GM19240 (cell line): Measurements from ENCODE around the gene ELMO1.

Source experiments
- DNase-seq: peaks from one replicate; pipeline ENCODE4 v3.0.0; 2011; ENCODE audit warnings: low spot score; ENCODE audit not compliant: insufficient read length

The ELMO1 gene

DNA sequence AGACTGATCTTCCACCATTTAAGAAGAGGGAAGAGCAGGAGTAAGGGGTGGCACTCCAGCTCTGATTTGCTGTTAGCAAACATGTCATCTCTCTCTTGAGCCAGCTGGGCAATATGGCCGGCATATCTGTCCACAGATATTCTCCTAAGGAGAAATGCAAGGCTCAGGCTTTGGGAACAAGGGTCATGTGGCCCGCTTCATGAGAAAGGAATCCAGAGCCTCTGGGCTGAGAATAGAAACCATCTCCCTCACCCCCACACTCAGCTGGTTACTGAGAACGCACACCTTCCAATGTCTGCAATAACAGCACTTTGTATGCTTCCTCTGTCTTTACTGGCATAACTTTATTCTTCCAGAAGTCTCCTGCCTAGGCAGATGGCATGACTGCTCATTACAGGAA is 171.2 kb downstream of the ELMO1 start:
- DNase-seq = no peak

DNA sequence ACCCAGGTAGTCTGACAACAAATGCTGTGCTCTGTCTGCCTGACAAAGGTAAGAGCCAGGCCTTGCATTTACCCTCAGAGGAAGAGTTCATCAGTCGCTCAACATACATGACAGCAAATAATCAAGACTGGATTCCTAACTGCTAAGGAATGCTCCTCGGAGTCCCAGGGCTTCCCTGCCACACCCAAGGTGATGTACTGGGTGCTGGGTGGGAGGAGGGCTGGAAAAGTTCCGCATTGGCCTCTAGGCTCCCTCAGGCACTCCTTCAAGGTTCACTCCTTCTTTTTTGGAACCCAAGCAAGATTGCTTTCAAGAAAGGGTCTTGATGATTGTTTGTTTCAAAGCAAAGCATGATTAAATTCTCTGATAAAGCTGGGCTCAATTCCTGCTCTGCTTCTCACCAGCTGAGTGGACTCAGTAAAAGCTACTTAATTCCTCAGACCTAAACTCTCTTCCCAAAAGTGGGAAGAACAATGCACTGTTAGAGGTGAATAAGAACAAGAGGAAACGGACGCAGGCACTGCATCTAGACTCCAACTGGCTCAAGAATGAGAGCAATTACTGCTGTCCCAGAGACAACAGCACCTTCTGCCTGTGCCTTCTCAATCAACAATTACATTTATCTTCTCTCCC is 173.5 kb downstream of the ELMO1 start:
- DNase-seq = no peak

DNA sequence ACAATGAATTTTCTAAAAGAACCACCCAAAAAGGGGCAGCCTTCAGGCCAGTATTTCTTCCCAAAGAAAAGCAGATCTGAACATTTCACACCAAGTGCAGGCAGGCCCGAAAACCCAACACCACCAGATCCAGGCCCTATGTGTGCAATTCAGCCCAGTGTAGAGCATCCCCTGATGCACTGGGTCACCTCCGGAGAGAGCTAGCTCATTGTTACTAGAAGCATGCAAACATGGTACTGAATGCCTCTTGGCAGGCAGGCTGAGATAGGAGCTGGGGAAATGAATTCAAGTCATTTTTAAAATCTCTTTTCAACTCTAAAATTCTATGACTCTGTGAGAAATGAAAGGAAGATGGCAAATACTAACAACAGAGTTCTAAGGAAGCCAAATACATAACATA is 174.8 kb downstream of the ELMO1 start:
- DNase-seq = no peak

DNA sequence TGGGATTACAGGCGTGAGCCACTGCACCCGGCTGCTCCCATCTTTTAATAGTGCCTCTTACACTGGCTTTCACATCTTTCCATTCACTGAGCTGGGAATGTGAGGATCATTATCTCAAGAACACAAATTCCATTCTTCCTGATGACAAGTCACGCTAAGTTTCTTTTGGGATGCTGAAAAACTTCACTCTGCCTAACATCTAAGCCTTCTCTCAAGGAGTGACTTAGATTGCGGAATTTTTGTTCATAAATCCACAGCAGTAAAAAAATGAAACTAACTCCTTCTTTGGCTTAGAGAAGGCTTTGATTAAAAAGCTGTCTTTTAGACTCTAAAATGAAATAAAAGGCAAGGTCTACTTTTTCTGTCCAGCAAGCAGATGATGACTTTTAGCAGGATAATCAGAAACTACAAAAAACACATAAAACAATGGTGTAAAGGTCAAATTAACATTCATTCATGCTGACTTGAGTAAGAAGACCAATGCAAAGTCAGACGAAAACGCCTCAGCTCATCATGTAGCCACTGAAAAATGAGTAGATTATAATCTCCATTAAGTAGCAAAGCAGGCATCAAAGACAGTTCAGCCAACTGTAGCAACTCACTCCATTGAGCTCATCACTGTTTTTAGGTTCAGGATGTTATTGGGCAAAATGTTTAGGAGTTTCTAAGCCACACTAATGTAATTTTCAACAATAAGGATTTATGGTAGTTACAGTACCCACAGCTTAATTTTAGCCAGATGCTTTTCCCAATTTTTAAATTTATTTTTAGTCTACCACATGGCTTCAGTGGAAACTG is 178.8 kb downstream of the ELMO1 start:
- no peak for DNase-seq

DNA sequence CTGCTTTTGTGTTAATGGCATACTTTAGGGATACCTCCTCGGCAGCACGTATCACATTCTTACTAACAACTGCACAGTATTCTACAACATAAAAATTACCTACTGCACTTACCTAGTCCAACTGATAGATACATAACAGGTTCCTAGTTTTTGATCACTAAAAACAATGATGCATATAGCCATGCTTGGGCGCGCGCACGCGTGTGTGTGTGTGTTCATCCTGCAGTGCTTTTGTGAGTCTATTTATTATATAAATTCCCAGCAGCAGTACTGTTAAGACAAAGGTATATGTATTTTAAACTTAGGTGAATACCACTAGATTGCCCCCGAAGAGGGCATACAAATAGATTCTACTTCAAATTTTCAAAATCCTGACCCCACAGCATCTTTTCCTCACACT is 181.4 kb downstream of the ELMO1 start:
- no peak for DNase-seq

DNA sequence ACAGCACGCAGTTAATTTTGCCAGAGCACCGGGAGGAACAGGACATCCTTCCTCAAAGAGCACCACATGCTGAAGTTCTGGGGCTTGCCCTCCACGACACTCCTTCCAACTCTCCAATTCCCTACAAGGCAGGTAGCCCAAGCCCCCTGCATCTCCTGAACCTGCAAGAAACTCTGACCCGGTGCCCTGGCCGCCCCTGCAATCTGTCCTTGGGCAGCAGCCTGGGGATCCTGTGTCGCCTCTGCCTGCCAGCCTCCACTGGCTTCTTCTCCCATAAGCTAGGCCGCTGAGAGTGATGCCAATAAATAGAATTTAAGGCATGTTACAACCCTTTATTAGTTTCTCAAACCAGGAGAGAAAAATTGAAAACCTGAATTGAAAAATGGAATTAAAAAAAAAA is 182.8 kb downstream of the ELMO1 start:
- no peak for DNase-seq

DNA sequence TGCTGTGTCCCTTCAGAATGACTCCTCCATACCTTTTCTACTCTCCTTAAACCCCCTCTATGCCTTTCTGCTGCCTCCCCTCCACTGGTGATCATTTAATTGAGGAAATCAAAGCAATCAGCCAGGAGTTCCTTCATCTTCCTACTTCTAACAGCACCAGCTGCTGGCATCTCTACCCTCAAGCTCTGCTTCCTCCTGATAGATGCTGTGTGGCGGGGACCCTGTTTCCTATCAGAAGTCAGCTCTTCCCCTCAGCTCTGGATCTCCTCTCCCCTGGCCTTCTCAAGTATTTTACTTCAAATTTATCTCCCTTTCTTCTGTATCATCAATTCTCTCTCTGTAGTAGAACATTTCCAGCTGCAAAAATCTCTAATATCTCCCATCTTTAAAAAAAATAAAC is 183.7 kb downstream of the ELMO1 start:
- DNase-seq = no peak

DNA sequence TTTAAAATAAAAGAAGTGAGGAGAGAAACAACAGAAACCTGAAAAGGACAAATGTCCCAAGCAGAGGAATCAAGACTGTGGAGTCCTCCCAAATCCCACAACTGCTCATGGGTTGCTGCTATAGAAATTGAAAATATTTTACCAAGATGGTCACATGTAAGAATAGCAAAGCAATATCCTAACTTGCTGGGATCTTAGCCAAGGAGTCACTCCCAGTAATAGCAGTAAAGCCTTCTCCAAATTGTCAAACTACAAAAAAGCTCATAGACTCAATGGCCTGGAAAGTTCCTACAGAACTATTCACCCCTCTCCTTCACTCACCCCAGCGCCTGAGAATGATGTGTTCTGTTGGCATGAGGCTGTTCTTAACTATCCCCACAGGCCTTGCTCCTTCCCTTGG is 186.5 kb downstream of the ELMO1 start:
- DNase-seq = no peak

DNA sequence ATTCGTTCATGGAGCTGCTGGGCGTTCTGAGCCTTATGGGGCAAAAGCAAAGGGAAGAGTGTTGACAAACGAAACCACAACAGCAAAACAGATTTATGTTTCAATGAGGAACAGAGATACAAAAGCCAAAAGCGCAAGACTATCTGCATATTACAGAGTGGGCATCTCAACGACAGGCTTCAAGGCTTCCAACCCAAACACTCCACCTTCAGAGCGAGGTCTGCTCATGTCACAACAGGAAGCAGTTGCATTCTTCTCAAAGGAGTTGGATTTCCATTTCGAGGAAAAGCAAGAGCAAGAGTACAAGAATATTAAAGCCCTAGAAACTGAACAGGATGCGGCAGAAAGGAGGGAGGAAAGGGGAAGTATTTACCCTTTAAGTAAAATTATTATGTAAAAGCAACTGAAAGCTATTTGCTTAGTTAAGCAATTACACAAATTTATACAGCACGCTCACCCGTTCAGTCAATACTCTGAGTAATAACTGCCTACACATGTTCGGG is 189.3 kb downstream of the ELMO1 start:
- no peak for DNase-seq

DNA sequence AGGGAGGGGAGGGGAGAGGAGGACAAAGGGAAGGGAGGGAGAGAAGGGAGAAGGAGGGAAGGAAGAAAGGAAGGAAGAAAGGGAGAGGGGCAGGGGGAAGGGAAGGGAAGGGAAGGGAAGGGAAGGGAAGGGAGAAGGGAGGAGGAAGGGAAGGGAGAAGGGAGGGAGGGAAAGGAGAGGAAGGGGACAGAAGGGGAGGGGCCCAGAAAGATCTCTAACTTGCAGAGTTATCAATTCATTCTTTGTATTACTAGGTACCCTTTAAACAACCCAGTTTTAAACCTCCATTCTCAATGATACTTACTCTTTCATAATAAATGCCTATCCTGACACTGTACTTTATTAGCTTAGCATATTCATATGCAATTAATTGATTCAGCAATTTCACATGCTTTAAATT is 192.0 kb downstream of the ELMO1 start:
- no peak for DNase-seq

DNA sequence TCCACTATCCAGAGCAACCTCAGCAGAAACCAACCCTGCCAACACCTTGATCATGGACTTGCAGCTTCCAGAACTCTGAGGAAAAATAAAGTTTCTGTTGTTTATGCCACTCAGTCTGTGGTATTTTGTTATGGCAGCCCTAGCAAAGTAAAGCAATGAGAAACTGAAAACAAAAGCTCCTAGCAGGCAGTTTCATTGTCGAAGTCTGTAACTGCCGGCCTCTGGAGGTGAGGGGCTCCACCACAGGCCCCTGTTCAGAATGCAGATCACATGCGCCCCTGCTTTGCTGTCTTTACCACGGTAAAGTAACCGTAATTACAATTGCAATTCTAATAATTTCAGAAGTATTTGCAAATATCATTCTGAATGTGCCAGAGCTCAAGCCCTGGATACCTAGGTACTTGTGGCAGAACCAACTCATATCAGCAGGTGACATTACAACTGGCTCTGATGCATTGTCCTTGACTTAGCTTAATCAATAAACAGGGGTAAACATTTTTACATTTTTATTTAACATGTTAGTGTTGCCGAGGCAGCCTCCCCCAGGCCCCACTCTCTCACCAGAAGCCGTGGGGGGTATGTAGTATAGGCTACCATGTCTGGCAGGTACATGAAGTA is 193.2 kb downstream of the ELMO1 start:
- DNase-seq = no peak

DNA sequence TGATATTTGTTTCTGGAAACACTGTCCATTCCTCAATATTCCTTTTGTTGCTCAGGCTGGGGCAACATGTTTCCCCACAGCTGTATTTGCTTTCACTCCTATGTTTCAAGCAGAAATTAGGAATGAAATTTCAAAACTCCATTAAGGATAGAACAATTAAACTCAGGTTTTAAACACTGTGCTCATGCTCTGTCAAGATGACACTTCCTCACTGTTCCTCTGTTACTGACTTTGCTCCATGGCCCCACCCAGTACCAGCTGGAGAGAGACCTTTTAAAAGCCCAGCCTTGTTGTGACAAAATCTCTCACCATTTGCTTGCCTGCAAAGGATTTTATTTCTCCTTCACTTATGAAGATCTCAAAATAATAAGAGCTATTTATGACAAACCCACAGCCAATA is 197.4 kb downstream of the ELMO1 start:
- DNase-seq = no peak

DNA sequence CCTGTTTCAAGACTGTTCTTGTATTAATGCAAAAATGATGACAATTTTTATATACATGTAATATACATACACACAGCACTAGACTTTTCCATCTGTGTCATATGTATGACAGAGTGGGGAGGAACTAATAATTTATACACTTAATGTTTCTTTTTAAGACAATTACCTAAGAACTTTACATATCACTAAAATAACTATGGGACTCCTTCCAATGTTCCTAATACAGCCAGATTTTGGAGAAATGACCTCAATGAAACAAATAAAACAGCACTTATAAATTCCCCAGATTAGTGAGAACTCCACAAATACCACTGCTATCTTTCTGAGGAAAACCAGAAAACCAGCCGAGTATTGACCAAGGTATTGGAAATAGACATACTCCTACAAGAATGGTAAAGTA is 199.4 kb downstream of the ELMO1 start:
- DNase-seq = no peak

DNA sequence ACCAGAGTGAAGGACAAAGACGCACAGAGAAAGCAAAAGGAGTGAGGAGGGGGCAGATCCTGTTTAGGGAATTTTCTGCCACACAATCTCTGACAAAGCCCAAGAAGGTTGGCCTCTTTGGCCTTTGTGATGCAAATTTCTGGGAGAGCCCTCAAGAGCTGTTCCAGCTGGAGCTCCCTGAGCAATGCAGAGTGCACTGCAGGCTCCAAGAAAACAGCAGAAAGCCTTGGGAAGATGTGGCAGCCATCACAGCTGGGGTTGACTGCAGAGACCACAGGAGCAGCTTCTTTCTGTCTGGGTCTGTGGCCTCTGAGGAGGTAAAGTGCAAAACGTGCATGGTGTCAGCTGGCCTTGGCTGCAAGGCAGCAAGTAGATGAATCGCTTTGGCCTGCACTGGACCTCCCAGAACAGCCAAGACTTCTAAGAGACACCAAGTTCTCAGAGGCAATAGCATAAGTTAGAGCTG is 200.2 kb downstream of the ELMO1 start:
- no peak for DNase-seq

DNA sequence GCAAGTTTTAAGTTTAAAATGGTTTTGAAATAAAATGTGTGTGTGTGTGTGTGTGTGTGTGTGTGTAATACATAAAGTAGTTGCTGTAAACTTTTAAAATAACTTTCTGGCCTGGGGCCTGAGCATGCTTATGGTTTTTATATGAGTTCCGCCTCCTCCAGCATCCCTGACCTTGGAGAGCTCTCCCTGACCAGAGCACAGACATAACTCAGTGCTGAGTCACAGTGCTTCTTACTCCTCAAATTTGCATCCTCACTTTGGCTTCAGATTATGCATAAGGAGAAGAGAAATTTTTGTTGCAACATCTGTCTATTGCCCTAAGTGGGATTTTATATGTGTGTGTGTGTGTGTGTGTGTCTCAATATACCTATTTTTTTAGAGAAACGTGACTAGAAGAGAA is 200.8 kb downstream of the ELMO1 start:
- no peak for DNase-seq

DNA sequence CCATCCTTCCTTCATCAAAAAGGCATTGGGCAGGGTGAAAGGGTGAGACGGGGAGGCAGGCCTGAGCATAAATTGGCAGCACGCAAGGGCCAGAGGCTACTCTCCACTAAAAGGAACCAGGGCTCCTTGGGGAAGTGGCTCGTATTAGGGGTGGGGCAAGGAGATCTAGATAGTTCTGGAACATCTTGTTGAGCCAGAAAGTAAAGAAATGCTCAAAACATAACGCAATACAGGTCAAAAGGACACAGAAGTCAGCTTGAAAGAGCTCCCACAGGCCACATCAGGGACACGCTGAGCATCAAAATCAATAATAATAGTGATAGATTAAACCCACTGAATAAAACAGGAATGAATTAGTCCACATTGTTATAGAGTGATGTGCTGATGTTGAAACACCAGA is 203.1 kb downstream of the ELMO1 start:
- no peak for DNase-seq

DNA sequence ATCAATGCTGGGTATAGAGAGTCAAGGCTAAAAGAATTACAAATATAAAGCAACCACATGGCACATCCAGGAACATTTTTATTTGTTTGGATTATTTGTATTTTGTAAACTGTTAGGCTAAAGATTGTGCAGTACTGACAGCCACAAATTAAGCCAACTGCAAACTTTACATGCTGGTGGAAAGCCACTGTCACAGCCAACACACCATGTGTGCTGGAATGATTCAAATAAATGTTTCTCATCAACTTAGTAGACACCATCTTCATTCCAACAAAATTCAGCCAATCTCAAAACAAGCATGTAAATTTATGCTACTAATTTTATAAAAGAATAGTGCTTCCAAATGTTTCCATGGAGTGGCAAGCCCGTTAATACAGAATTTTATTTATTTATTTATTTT is 211.8 kb downstream of the ELMO1 start:
- no peak for DNase-seq

DNA sequence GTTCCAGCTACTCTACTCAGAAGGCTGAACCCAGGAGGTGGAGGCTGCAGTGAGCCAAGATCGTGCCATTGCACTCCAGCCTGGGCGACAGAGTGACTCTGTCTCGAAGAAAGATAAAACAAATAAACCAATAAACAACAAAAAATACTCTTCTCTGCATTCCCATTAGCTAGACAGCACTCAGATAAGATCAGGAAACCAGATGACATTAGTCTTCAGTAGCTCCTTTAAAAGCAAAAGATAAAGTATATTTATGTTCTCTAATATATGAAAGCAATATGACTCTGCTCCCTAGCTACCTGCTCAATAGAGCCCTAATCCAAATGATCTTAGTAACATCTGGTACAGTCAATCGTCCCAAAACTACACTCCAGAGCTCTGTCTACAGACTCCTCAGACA is 212.9 kb downstream of the ELMO1 start:
- no peak for DNase-seq

DNA sequence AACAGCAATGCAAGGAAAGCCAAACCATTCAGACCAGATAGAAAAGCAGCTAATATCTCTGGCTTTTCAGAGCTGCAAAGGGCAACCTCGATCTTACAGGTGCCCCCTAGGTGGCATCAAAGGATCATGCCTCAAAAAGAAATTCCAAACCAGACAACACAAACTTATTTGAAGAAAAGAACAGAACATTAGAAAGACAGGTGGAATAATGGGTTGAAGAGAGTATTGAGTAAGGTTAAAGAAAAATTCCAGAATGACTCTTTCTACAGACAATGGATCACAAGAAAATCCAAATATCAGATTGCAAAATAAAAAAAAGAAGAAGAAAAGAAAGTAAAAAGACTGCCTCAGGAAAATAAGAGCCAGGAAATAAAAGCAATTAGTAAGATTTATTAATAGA is 213.7 kb downstream of the ELMO1 start:
- DNase-seq = no peak

DNA sequence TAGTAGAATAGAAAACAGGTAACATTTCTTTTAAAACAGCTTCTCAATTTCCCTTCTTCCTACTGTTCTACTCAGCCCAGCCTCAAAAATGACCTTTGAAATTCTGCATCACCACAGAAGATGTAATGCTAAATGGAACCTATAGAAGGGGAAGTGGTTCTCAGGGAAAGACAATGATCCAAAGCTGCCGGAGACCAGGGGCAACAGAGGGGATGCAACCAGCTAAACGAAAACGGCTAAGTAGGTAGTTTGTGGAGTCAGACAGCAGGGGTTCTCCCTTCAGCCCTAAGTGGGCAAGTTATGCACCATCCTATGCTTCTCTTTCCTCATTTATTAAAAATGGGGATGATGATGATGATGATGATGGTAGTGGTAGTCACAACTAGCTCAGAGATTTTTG is 214.3 kb downstream of the ELMO1 start:
- DNase-seq = no peak

DNA sequence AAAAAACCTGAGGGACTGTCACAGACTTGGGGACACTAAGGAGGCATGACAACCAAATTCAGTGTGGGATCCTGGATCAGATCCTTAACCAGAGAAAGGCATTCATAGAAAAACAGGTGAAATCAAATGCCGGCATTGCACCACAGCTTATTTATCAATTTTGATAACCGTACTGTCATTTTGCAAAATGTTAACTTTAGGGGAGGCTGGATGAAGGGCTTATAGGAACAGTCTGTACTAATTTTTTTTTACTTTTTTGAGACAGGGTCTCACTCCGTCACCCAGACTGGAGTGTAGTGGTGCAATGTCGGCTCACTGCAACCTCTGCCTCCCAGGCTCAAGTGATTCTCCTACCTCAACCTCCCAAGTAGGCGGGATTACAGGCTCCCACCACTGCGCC is 217.1 kb downstream of the ELMO1 start:
- DNase-seq = no peak

DNA sequence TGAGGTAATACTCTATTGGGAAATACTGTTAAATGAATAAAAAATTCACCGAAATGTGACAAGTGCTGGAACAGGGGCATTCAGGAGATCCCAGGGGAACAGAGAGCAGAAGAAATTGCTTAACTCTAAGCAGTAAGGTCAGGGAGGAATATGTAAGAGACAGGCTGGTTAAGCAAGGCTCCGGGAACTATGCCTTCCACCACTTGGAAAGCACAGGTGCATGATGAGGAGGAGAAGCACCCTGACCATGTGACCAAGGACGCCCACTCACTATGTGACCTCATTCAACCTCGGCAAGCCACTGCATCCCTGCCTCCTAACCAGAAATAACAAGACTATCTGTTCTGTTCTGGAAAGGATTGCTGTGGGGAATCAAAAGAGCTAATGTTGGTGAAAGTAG is 218.4 kb downstream of the ELMO1 start:
- no peak for DNase-seq

DNA sequence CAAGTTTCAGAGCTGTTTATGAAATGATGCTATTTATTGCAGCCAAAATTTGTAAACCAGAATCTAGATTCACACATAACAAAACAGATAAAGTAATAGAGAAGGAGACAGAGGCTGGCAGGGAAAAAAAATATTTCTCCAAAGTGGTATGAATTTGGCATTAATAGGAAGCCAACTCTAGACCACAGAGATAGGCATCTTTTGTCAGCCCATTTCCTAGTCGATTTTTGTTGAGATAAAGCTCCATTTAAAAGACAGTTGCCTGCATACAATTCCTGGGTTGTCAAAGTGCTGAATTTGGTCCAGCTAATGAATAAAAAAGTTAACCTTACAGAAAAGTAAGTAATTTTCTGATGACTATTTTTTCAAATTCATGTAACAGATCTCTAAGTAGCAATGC is 219.3 kb downstream of the ELMO1 start:
- DNase-seq = no peak
